VCaP (cell line): ENCODE results near the gene ZNF326.

Experiments
- H3K27ac ChIP-seq: fragments of 450-650 bp; 2 replicates; pipeline ENCODE4 v1.5.1; 2017
- CTCF ChIP-seq: fragments of 450-650 bp; conservative IDR thresholded peaks from 2 replicates; pipeline ENCODE4 v1.5.1; 2017; ENCODE audit warnings: mild to moderate bottlenecking, moderate library complexity

ZNF326 gene

GRCh38 chr1:89995598-89996449, 914 bp downstream of the ZNF326 start:
- TF ChIP-seq CTCF = no peak
- peak overlapping the region; percentile 96 for H3K27ac ChIP-seq

DNA sequence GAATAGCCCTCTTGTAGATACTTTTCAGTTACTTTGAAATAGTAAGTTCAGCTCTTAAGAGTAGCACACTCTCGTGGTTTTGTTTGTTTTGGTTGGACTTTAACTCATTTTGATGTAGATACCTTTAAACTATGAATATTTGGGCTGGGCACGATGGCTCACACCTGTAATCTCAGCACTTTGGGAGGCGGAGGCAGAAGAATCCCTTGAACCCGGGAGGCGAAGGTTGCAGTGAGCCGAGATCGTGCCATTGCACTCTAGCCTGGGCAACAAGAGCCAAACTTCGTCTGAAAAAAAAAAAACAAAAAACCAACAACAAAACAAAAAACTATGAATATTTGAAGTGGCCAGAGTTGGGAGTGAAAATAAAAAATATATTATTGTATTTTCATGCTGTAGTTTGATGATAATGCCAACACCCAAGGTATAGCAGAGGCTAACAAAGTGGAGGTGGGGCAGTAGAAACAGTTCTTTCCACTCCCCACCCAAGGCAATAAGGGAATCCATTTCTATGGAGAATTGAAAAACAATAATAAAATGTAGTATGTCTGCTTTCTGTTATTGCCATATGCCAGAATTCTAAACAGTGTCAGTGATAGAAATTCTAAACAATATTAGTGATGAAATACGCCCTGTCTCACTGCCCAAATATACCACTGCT, 1.7 kb downstream of the ZNF326 start:
- no peak for TF ChIP-seq CTCF
- peak overlapping the region; percentile 96 for H3K27ac ChIP-seq

DNA sequence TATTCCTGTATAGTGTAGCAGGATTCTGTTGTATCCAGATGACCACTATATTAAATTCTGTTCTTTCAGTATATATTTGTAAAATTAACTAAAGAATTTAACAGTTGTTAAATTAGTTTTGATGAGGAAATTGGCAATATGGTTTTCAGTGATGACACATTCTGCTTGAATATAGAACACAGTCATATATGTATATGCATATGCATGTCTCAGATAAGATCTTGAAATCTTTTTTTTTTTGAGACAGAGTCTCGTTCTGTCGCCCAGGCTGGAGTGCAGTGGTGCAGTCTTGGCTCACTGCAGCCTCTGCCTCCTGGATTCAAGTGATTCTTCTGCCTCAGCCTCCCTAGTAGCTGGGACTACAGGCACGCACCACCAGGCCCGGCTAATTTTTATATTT, 2.2 kb downstream of the ZNF326 start:
- peak overlapping the region; percentile 96; the same call in 1 of the 2 replicates for H3K27ac ChIP-seq

DNA sequence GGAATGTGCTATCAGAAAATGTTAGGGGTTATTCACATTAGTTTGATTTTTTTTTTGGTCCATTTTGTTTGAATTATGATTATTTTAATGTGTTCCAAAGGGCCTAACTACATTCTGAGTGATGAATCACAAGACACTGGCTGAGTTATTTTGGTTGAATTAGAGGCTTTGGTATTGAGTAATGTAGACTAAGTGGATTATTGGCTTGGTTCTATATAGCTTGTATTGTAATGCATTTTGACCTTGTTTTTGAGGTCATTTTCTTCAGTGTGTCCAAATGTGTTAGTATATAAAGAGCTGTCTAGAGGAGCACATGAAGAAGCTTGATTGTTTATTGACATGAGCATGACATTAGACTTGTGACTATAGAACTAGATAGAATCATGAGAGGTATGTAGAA, 3.4 kb downstream of the ZNF326 start:
- no peak for TF ChIP-seq CTCF
- H3K27ac ChIP-seq = no peak overlapping the region

DNA sequence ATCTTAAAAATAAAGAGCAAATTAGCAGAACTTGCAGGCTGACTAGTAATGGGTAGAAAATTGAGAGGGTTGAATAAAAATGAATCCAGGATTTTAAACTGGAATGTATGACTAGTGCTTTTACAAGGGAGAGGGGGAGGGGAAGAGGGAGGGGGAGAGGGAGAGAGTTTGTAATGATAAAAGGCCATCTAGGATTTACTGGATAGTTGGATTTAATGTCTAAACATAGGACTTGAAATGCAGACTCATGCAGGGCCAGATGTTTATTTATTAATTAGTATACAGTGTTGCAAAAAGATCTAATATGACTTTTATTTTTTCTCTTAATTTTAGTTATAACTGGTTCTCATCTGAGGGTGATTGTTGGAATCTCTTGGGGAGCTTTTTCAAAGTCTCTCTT, 4.3 kb downstream of the ZNF326 start:
- H3K27ac ChIP-seq = peak overlapping the region; percentile 36

DNA sequence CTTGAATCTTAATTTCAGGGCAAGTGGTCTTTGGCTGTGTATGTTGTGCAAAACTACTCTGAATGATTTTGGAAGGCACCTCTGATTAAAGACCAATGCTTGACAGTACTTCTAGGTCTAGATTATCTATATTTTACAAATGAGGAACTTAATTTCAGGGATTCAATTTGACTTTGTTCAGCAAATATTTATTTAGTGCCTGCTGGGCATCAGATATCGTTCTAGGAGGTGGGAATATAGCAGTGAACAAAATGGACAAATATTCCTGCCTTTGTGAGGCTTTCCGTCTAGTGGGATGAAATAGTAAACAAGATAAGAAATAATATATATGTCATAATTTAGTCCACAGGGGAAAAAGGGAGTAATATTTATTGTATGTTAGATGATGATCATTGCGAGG, 4.7 kb downstream of the ZNF326 start:
- no peak for TF ChIP-seq CTCF
- H3K27ac ChIP-seq = peak overlapping the region; percentile 36

More for the DNA sequence above, 4.3 kb downstream of the ZNF326 start:
- no peak for TF ChIP-seq CTCF

DNA sequence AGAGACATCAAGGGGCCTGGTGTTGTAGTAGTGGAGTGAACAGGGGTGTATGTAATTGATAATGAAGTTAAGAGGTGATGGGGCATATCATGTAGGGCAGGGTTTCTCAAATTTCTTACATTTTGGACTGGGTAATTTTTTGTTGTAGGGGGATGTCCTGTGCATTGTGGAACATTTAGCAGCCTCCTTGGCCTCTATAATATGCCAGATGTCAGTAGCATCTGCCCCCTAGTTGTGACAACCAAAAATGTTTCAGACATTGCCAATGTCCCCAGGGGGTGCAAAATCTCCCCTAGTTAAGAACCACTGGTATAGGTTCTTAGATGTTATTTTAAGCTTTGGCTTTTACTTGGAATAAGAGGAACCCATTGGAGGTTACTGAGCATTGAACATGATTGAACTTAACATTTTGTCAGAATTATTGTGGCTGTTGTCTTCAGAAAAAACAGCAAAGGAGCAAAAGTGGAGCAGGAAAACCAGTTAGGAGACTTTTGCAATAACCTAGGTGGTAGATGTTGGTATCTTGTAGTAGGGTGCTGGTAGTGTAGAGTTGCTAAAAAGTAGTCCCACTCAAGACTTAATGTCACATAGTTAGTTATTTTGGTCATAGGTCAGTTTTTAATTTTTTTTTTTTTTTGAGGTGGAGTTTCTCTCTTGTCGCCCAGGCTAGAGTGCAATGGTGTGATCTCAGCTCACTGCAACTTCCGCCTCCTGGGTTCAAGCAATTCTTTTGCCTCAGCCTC, 6.2 kb downstream of the ZNF326 start:
- TF ChIP-seq CTCF = no peak
- no peak overlapping the region for H3K27ac ChIP-seq
